ENCODE data around the gene PLOD2.

DNA sequence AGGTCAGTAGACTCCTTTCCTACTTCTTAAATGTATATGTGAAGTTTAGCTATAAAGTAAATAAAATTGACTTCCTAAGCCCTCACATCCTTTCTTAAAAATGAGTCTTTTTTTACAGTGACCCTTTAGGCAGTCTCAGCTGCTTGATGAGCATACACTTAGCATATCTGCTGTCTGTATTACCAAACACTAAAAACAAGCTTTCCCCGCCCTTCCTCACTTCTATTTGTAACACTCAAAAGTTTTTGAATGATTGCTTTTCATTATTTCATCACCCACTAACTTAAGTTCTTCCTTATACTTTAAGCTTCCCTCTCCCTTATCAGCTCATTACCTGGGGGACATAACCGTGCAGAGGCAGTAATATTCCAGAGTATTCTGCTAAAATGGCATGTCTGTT lies 89.4 kb downstream of the PLOD2 start:
- TF ChIP-seq, protein P1, sequence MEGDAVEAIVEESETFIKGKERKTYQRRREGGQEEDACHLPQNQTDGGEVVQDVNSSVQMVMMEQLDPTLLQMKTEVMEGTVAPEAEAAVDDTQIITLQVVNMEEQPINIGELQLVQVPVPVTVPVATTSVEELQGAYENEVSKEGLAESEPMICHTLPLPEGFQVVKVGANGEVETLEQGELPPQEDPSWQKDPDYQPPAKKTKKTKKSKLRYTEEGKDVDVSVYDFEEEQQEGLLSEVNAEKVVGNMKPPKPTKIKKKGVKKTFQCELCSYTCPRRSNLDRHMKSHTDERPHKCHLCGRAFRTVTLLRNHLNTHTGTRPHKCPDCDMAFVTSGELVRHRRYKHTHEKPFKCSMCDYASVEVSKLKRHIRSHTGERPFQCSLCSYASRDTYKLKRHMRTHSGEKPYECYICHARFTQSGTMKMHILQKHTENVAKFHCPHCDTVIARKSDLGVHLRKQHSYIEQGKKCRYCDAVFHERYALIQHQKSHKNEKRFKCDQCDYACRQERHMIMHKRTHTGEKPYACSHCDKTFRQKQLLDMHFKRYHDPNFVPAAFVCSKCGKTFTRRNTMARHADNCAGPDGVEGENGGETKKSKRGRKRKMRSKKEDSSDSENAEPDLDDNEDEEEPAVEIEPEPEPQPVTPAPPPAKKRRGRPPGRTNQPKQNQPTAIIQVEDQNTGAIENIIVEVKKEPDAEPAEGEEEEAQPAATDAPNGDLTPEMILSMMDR (IDR thresholded peaks at IDR 0.05; ENCODE audit: control extremely low read depth in 1 of 3, insufficient read depth in 1 of 3, low read depth in 1 of 3, low read length in 3 of 3) = no peak
- no peak for TF ChIP-seq ZNF274 (IDR thresholded peaks at IDR 0.05; ENCODE audit: borderline replicate concordance, extremely low read depth, low read length)
- no peak for TF ChIP-seq TAF1 (IDR thresholded peaks at IDR 0.05; ENCODE audit: low read depth, low read length)
- TF ChIP-seq POLR2A (IDR thresholded peaks at IDR 0.05; ENCODE audit: control extremely low read depth in 1 of 2, low read depth in 2 of 2, low read length in 2 of 2) = no peak
- no peak for TF ChIP-seq MAX (IDR thresholded peaks at IDR 0.05)
- no peak for TF ChIP-seq GABPA (IDR thresholded peaks at IDR 0.05; ENCODE audit: borderline replicate concordance, insufficient read depth, low read length)
- TF ChIP-seq ATF3 (IDR thresholded peaks at IDR 0.05; ENCODE audit: insufficient read depth, low read depth, low read length) = no peak
- TF ChIP-seq EZH2 (IDR thresholded peaks at IDR 0.05; ENCODE audit: low read depth, low read length, severe bottlenecking) = no peak
- no peak for TF ChIP-seq SP1 (IDR thresholded peaks at IDR 0.05; ENCODE audit: low read depth, low read length)
- no peak for TF ChIP-seq KDM1A (IDR thresholded peaks at IDR 0.05; ENCODE audit: borderline replicate concordance, low read length)
- TF ChIP-seq MAFK (IDR thresholded peaks at IDR 0.05; ENCODE audit: low read depth, low read length) = no peak
- TF ChIP-seq POLR2AphosphoS5 (IDR thresholded peaks at IDR 0.05; ENCODE audit: low read depth, low read length) = no peak
- TF ChIP-seq CHD2 (IDR thresholded peaks at IDR 0.05; ENCODE audit: low read length) = no peak
- TF ChIP-seq CHD1 (IDR thresholded peaks at IDR 0.05; ENCODE audit: low read depth, low read length) = no peak

Data from H1 (cell line).